Ishikawa (cell line): ENCODE measurements around the gene OR2D3.

Experiments
- CEBPB ChIP-seq: IDR thresholded peaks from 2 replicates; pipeline ENCODE4 v1.6.1; 2012
- CREB1 ChIP-seq: IDR thresholded peaks from 2 replicates; pipeline ENCODE4 v1.6.1; 2012; ENCODE audit warnings: low read depth
- EP300 ChIP-seq: IDR thresholded peaks from 2 replicates; pipeline ENCODE4 v1.6.1; 2012; ENCODE audit warnings: borderline replicate concordance
- FOXM1 ChIP-seq: IDR thresholded peaks from 2 replicates; pipeline ENCODE4 v1.6.1; 2012; ENCODE audit warnings: low read depth, borderline replicate concordance
- REST ChIP-seq: IDR thresholded peaks from 2 replicates; pipeline ENCODE4 v1.6.1; 2012; ENCODE audit warnings: low read depth, mild to moderate bottlenecking
- TCF12 ChIP-seq: IDR thresholded peaks from 2 replicates; pipeline ENCODE4 v1.6.1; 2012; ENCODE audit warnings: low read depth
- YY1 ChIP-seq: IDR thresholded peaks from 2 replicates; pipeline ENCODE4 v1.6.1; 2012; ENCODE audit warnings: low read depth

DNA sequence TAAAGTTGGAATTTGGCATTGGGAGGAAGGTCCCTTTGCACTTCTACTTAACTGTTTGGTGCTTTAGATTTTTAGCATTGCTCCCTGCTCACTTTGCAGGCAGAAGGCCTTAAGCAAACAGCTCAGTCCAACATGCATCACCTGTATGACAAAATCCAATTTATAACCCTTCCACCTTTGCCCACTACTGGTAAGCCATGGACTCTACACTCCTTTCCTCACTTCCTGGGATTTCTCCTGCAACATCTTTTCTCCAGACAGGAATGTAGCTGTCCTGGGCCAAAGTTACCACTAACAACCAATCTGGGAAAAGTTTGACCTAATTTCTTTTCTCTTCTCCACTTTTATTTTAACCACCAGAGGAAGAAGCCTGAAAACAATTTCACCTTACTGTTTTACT lies 26.7 kb upstream of the OR2D3 start:
- TF ChIP-seq FOXM1 (no peak), REST (no peak), TCF12 (no peak), CREB1 (no peak), CEBPB (no peak), YY1 (no peak), EP300 (no peak)
